Renal pelvis (tissue), 4 donors: ENCODE data around the gene SP3. TPM values are rescaled to one million over a fixed set of nuclear protein-coding genes. Genes with fewer than 3 reads are reported as not detected.
"Not testable (repeated sequence)": the region's sequence is repeated elsewhere in the genome, so short reads cannot be mapped to it uniquely, and the experiment has no call there.

ENCODE experiments used
- DNase-seq: peaks from one replicate; pipeline ENCODE4 v3.0.0-alpha.2; 2013
- polyA plus RNA-seq, 3 donors: library from polyadenylated mRNA; unstranded; fragments of 120-200 nt; gene quantifications; one replicate each; pipeline ENCODE4 v1.2.1, GENCODE V29; 2013; ENCODE audit not compliant: insufficient read length in 3 of 3

SP3 gene
- polyA plus RNA-seq, 3 donors = 104 to 107 (median 105) TPM

- no peak for DNase-seq
Measured at GRCh38 chr2:173898178-173898668, 67.0 kb downstream of the SP3 start.

GRCh38 chr2:173896755-173897154 is 68.4 kb downstream of the SP3 start:
- no peak for DNase-seq

GRCh38 chr2:173892341-173892740 is 72.8 kb downstream of the SP3 start:
- DNase-seq = no peak

- no peak for DNase-seq
Measured at GRCh38 chr2:173891315-173892037, 73.7 kb downstream of the SP3 start.

- DNase-seq = not testable (repeated sequence)
Measured at GRCh38 chr2:173889464-173889863, 75.7 kb downstream of the SP3 start.

- DNase-seq = no peak
Measured at GRCh38 chr2:173886613-173887012, 78.6 kb downstream of the SP3 start.

GRCh38 chr2:173884025-173884802 is 81.0 kb downstream of the SP3 start:
- DNase-seq = no peak

GRCh38 chr2:173881886-173882285 is 83.3 kb downstream of the SP3 start:
- DNase-seq = no peak

- DNase-seq = no peak
Measured at GRCh38 chr2:173881461-173881860, 83.7 kb downstream of the SP3 start.

- DNase-seq = no peak
Measured at GRCh38 chr2:173880561-173880960, 84.6 kb downstream of the SP3 start.

- no peak for DNase-seq
Measured at GRCh38 chr2:173876833-173877413, 88.2 kb downstream of the SP3 start.

GRCh38 chr2:173874894-173875237 is 90.3 kb downstream of the SP3 start:
- DNase-seq = no peak

GRCh38 chr2:173874003-173874893 is 90.9 kb downstream of the SP3 start:
- no peak for DNase-seq

GRCh38 chr2:173872714-173873113 is 92.5 kb downstream of the SP3 start:
- no peak for DNase-seq

GRCh38 chr2:173869244-173870229 is 95.6 kb downstream of the SP3 start:
- DNase-seq = no peak

GRCh38 chr2:173868406-173868805 is 96.8 kb downstream of the SP3 start:
- DNase-seq = no peak

- DNase-seq = no peak
Measured at GRCh38 chr2:173866874-173867618, 98.1 kb downstream of the SP3 start.

GRCh38 chr2:173865971-173866873 is 99.0 kb downstream of the SP3 start:
- no peak for DNase-seq
